Measurements from ENCODE around the gene PGBD4.

GRCh38 chr15:34114739-34115138 is 12.9 kb downstream of the PGBD4 start:
- TF ChIP-seq POLR2A (IDR thresholded peaks at IDR 0.05) = no peak
- TF ChIP-seq CTCF (IDR thresholded peaks at IDR 0.05) = no peak

All from body of pancreas (tissue), 4 donors.